Measurements from ENCODE around the gene DOCK11.

- TF ChIP-seq CTCF (IDR thresholded peaks at IDR 0.05; ENCODE audit: insufficient read depth, low read length) (no peak), POLR2AphosphoS5 (IDR thresholded peaks at IDR 0.05; ENCODE audit: low read depth) (no peak), REST (IDR thresholded peaks at IDR 0.05; ENCODE audit: insufficient replicate concordance, low read depth) (no peak), SPI1 (IDR thresholded peaks at IDR 0.05; ENCODE audit: borderline replicate concordance, low read depth) (no peak)
These were observed 173.8 kb downstream of the DOCK11 start for GRCh38 chrX:118669435-118669834.
